K562 (cell line): Measurements from ENCODE around the gene EFHD2. TPM values are rescaled to one million over a fixed set of nuclear protein-coding genes. Genes with fewer than 3 reads are reported as not detected.

ENCODE experiments used
- FIP1L1 ChIP-seq: fragments of 200-400 bp; formaldehyde crosslinking; IDR thresholded peaks from 2 replicates; pipeline ENCODE4 v1.6.1; 2018; ENCODE audit warnings: mild to moderate bottlenecking, low read depth, low read length; ENCODE audit not compliant: poor library complexity, severe bottlenecking
- HEY1 ChIP-seq: fragments of 250-450 bp; sonication (Bioruptor Pico); IDR thresholded peaks from 2 replicates; pipeline ENCODE4 v1.5.0; 2020; ENCODE audit warnings: mild to moderate bottlenecking, moderate library complexity, borderline replicate concordance
- KDM1A ChIP-seq, 2 experiments: fragments of 450-650 bp; IDR thresholded peaks; 2 replicates each; pipeline ENCODE4 v1.6.1; 2016; ENCODE audit warnings: mild to moderate bottlenecking in 2 of 2
- PTTG1 ChIP-seq: fragments of 450-650 bp; IDR thresholded peaks from 2 replicates; pipeline ENCODE4 v1.6.1; 2016; ENCODE audit warnings: low read depth, mild to moderate bottlenecking, missing genetic modification characterization, missing compliant biosample characterization
- RCOR1 ChIP-seq, 2 experiments: IDR thresholded peaks; 2 replicates each; pipeline ENCODE4 v1.6.1; 2012; ENCODE audit warnings: low read depth in 2 of 2, low read length in 2 of 2, borderline replicate concordance in 1 of 2, improper control_type of control experiment in 1 of 2
- RUNX1 ChIP-seq: sonication (generic); IDR thresholded peaks from 2 replicates; pipeline ENCODE4 v1.6.1; 2016; ENCODE audit warnings: antibody characterized with exemption, low read depth
- polyA plus RNA-seq, 8 experiments: library from polyadenylated mRNA; depleted of rRNA in 4 of 8; stranded (reverse) in 5 of 8; unstranded in 3 of 8; fragments of >200 nt; fragmentation: Nextera tagmentation in 2 of 8; fragmentation: Illumina TruSeq in 1 of 8; extraction: Ambion mirVana in 2 of 8; extraction: Trizol in 1 of 8; gene quantifications; 2 replicates each; pipeline versions ENCODE4 v1.2.1 to v1.2.3, GENCODE V29; 2011 to 2014; ENCODE audit warnings: inconsistent platforms in 1 of 8, missing spikeins in 1 of 8
- total RNA-seq, 7 experiments: library from RNA; depleted of rRNA in 6 of 7; stranded (reverse); fragments of >200 nt in 6 of 7; fragmentation: Illumina TruSeq in 2 of 7; extraction: Trizol in 2 of 7; gene quantifications; 2 replicates each; pipeline versions ENCODE4 v1.2.1 to v1.2.3, GENCODE V29; 2011 to 2021; ENCODE audit warnings: low replicate concordance in 1 of 7
- TF ChIP-seq, protein P1 (sequence below), 2 experiments: fragments of 450-650 bp in 1 of 2; IDR thresholded peaks; 2 replicates each; pipeline ENCODE4 v1.6.1; 2011 to 2017; ENCODE audit warnings: low read depth in 2 of 2, antibody characterized with exemption in 1 of 2, borderline replicate concordance in 1 of 2, low read length in 1 of 2, mild to moderate bottlenecking in 1 of 2, mixed read lengths in 1 of 2; ENCODE audit not compliant: control insufficient read depth in 1 of 2
- TF ChIP-seq, protein P2 (sequence below): fragments of 450-650 bp; formaldehyde crosslinking; conservative IDR thresholded peaks from 2 replicates; pipeline ENCODE4 v1.4.0; 2022; ENCODE audit warnings: mild to moderate bottlenecking, missing genetic modification characterization
- TF ChIP-seq, protein P3 (sequence below): fragments of 450-650 bp; formaldehyde crosslinking; IDR thresholded peaks from 2 replicates; pipeline ENCODE4 v1.4.0; 2022; ENCODE audit warnings: missing genetic modification characterization

EFHD2 gene
- total and polyA plus RNA-seq, 9 of the 15 experiments (the other 6 are each of a cell fraction or from before 2014, with no cell fraction given), result 1.7 to 73.5 (median 25.2) TPM

DNA sequence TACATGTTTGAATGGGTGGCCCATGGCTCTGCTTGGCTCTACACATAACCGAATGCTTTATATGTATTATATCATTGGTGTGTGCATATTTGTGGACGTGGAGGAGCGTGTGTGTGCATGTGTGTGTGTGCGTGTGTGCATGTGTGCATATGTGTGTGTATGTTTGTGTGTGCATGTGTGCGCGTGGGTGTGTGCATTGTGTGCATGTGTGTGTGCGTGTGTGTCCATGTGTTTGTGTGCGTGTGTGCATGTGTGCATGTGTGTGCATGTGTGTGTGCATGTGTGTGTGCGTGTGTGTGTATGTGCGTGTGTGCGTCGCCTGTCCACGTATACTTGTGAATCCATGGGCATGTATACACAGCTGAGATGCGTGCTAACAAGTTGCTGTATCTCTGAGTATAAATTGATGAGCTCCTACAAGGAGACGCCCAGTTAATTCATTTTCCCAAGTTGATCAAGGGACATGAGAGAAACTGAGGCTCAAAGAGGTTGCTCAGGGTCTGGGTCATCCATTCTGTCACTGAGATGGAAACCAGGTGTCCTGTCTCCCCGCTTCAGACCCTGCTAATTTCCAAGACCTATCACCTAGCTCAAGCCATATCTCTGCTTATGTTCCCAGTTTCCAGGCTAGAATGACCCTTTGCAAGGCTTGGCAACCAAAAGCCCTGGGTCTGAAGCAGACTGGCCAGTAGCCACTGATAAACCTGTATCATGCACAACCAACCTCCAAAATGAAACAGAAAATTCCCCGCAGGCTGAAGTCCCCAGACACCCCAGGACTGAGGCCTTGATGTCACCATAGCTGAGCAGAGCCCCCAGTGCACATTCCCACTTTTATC lies 25.8 kb downstream of the EFHD2 start (continued):
- TF ChIP-seq, protein P1, sequence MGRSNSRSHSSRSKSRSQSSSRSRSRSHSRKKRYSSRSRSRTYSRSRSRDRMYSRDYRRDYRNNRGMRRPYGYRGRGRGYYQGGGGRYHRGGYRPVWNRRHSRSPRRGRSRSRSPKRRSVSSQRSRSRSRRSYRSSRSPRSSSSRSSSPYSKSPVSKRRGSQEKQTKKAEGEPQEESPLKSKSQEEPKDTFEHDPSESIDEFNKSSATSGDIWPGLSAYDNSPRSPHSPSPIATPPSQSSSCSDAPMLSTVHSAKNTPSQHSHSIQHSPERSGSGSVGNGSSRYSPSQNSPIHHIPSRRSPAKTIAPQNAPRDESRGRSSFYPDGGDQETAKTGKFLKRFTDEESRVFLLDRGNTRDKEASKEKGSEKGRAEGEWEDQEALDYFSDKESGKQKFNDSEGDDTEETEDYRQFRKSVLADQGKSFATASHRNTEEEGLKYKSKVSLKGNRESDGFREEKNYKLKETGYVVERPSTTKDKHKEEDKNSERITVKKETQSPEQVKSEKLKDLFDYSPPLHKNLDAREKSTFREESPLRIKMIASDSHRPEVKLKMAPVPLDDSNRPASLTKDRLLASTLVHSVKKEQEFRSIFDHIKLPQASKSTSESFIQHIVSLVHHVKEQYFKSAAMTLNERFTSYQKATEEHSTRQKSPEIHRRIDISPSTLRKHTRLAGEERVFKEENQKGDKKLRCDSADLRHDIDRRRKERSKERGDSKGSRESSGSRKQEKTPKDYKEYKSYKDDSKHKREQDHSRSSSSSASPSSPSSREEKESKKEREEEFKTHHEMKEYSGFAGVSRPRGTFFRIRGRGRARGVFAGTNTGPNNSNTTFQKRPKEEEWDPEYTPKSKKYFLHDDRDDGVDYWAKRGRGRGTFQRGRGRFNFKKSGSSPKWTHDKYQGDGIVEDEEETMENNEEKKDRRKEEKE (IDR thresholded peaks at IDR 0.05; ENCODE audit: borderline replicate concordance in 1 of 2, control insufficient read depth in 1 of 2, low read depth in 2 of 2, low read length in 1 of 2), result no peak
- TF ChIP-seq KDM1A (IDR thresholded peaks at IDR 0.05) (peak in 1 of 2 experiments; percentile 84; a peak in 2 of 4 replicates), PTTG1 (tag) (no peak), FIP1L1 (no peak), RUNX1 (no peak), RCOR1 (IDR thresholded peaks at IDR 0.05; ENCODE audit: borderline replicate concordance in 1 of 2, low read depth in 2 of 2, low read length in 2 of 2) (no peak), HEY1 (CRISPR knock-in tag) (no peak)
- TF ChIP-seq, protein P2, sequence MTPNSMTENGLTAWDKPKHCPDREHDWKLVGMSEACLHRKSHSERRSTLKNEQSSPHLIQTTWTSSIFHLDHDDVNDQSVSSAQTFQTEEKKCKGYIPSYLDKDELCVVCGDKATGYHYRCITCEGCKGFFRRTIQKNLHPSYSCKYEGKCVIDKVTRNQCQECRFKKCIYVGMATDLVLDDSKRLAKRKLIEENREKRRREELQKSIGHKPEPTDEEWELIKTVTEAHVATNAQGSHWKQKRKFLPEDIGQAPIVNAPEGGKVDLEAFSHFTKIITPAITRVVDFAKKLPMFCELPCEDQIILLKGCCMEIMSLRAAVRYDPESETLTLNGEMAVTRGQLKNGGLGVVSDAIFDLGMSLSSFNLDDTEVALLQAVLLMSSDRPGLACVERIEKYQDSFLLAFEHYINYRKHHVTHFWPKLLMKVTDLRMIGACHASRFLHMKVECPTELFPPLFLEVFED (CRISPR knock-in tag), result 0 out of 2 replicates have a peak, but pooled peaks have one; percentile 7
- TF ChIP-seq, protein P3, sequence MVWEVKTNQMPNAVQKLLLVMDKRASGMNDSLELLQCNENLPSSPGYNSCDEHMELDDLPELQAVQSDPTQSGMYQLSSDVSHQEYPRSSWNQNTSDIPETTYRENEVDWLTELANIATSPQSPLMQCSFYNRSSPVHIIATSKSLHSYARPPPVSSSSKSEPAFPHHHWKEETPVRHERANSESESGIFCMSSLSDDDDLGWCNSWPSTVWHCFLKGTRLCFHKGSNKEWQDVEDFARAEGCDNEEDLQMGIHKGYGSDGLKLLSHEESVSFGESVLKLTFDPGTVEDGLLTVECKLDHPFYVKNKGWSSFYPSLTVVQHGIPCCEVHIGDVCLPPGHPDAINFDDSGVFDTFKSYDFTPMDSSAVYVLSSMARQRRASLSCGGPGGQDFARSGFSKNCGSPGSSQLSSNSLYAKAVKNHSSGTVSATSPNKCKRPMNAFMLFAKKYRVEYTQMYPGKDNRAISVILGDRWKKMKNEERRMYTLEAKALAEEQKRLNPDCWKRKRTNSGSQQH (CRISPR knock-in tag), result peak; percentile 24; the same call in 1 of the 2 replicates
- TF ChIP-seq, all 486 proteins: peak for 6
